DMS79 (cell line): Measurements from ENCODE around the gene SH3BP4.
A peak's percentile ranks its signal among the peaks of the same experiment; 100 is the strongest.
"Not testable (repeated sequence)": the region's sequence is repeated elsewhere in the genome, so short reads cannot be mapped to it uniquely, and the experiment has no call there.

ENCODE experiments used
- DNase-seq: peaks from one replicate; lab custom pipeline; 2025; lab: John Stamatoyannopoulos, UW

Gene SH3BP4

DNA sequence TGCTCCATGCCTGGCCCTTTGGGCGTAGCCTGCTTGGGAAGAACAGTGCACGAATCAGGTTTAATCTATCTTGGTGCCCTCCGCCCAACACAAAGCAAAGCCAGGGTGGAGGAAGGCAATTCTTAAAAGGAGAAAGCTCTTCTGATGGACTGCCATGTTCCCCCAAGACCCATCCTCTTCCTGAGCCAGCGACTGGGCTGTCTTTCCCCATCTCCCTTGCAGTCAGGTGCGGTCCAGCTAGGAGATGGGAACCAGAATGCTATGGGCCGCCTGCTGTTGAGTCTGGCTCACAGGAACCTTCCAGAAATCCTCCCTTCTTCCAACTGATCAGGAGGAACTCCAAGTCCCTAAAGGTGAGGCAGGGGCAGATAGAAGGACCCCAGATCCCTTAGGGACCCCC lies 105.0 kb downstream of the SH3BP4 start:
- DNase-seq = no peak

DNA sequence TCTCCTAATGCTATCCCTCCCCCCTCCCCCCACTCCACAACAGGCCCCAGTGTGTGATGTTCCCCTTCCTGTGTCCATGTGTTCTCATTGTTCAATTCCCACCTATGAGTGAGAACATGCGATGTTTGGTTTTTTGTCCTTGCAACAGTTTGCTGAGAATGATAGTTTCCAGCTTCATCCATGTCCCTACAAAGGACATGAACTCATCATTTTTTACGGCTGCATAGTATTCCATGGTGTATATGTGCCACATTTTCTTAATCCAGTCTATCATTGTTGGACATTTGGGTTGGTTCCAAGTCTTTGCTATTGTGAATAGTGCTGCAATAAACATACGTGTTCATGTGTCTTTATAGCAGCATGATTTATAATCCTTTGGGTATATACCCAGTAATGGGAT lies 105.8 kb downstream of the SH3BP4 start:
- DNase-seq = not testable (repeated sequence)

- no peak for DNase-seq
Observed at GRCh38 chr2:235059161-235059560, 107.3 kb downstream of the SH3BP4 start.

DNA sequence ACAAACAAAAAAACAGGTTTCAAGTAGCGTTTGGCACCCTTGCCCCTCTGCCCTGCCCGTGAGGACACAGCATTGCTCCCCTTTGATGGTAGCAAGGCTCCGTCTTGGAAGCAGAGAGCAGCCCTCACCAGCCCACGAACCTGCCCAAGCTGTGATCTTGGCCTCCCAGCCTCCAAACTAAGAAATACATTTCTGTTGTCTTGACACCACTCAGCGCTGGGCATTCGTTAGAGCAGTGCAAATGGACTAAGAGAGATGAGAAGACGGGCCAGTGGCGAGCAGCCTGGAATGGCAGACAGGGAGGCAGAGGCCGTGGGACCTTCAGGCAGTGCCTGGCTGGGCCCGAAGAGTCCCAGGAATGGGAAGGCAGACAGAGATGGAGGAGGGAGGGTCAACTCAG lies 109.8 kb downstream of the SH3BP4 start:
- no peak for DNase-seq

GRCh38 chr2:235063471-235063961 lies 111.7 kb downstream of the SH3BP4 start:
- no peak for DNase-seq

DNA sequence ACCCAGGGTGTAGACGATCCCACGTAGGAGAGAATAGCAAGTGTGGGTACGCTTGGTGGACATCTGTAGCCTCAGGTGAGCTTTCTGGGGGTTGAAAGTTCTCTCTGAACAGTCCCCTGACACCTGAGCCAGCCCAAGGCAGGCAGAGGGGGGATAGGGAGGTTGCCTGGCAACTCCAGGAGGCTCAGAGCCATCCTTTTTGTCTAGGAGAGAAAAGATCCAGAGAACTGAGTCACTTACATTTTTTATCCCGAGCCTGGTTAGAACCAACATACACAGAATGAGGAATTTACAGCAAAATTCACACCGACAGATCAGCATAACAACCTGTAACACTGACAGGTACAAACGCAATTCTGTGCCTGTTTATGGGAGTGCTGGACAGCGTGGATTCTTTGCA lies 113.2 kb downstream of the SH3BP4 start:
- DNase-seq = no peak

DNA sequence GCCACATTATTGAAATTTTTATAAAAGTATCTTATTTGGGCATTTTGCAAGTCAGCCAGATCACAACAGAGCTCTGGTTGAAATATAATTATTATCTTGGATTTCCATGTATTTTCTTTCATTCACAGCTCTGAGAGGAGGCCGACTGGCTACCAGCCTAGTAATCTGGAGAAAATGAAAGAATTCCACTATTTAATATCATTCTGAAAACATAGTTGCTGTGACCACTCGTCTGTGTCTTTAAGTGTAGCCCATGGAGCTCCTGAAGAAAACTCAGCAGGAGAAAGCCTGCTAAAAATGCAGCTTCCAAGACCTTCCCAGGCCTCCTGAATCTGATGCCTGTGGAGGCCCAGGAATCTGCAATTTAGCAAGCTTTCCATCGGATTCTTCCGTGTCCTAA lies 114.7 kb downstream of the SH3BP4 start:
- no peak for DNase-seq

DNA sequence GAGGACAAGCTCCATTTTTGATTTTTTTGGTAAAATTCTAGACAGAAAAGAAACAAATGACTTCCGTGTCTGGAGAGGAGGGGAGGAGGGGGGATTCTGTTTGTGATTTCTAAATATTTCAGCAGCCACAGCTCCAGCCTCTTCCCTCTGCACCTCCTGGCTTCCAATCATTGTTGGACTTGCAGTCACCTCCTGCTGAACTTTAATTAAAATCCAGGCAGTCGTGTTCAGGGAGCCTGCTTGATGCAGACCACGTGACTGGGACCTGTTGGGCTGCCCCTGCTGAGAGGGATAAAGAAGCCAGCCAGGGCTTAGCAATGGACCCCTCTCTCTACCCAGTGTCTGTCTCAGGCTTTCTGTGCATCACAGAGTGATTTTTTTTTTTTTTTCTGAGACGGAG lies 115.1 kb downstream of the SH3BP4 start:
- DNase-seq = no peak

DNA sequence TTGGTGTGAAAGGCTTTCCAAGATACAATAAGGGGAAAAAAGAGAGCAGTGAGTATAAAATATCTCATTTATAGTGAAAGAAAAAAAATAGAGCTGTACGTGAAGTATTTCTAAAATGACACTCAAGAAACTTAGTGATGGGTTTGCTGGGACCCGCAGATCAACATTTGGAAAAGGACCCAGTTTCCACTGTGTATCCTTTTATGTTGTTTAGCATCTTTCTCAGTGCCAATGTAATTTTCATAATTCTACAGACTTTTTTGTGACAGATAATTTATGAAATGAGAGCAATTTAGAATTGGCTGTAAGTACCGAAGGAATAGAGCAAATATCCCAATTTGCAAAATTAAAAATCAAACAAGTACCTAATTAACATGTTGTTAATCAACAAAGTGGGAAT lies 116.9 kb downstream of the SH3BP4 start:
- no peak for DNase-seq

DNA sequence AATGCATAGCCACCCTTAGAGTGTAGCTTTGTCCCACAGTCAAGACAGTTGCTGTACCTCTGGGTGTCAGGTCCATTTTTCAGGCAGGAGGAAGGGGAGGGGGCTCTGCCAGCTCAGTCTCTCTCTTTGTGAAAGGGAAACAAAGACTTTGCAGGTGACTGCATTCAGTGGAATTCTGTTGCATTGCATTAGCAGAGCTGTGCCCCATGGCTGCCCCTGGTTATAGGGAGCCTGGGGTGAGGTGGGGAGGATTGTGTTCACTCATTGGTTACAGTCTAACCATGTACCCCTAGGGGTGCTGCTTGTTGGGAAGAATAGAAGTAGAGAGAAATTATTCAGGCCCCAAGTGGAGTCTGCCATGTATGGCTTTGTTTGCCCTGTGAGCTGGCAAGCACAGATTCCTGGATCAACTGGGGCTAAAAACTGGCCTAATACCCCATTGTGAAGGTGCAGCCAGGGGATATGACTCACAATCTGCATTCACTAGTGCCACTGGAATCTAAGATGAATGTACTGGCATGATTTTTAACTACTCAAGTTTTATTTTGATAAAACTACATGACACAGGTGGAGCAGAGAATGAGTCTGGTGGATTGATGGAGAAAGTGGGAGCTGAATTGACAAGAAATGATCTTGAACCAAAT lies 118.4 kb downstream of the SH3BP4 start:
- DNase-seq = no peak

- peak; percentile 12 for DNase-seq
Observed at GRCh38 chr2:235073868-235074413, 122.1 kb downstream of the SH3BP4 start.

- DNase-seq = no peak
Observed at GRCh38 chr2:235077046-235077445, 125.2 kb downstream of the SH3BP4 start.

DNA sequence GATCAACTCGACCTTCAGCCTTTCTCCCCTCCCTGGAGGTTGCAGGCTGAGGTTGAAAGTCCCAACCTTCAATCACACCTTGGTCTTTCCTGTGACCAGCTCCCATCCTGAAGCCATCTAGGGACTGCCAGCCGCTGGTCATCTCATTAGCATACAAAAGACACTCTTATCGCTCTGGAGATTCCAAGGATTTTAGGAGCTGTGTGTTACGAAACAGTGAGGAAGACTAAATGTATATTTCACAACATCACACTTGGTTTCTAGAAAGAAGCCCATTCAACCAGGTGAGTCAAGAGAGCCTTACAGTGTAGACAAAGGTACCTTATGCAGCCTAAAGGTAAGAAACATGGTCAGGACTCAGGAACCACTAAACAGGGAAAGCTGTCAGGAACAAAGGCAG lies 126.4 kb downstream of the SH3BP4 start:
- DNase-seq = no peak

GRCh38 chr2:235078914-235079472 lies 127.2 kb downstream of the SH3BP4 start:
- DNase-seq = no peak

GRCh38 chr2:235080101-235080500 lies 128.3 kb downstream of the SH3BP4 start:
- DNase-seq = no peak

DNA sequence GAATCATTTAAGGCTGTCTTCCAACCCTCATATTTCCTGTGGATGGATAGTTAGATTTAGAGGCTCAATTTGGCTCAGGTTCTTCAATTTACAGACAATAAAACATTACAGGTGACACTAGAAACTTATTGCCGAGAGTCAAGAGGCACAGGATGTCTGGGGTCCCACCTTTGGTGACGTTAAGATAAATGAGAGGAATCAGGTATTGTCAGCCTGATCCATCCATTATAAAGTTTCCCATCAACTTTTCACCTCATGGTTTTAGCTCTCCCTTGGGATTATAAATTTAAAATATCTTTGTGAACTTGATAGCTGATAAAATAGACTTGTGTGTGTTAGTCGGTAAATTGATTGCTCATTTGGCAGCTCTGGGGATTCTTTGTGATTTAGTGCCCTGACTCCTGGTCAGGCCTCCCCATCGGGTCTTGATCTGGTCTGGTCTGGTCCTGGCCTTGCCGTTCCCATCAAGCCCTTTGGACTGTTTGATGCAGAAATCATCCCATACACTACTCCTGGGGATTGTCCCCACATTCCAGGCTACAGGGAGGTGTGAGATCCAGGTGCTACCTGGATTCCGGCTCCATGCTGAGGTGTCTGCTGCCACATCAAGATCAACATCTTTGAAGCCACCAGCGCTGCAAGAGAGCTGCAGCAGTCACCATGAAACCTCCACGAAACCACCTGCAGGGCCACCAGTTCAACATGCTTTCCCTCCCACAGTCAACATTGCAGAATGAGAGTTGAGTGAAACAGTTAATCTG lies 130.9 kb downstream of the SH3BP4 start:
- no peak for DNase-seq

DNA sequence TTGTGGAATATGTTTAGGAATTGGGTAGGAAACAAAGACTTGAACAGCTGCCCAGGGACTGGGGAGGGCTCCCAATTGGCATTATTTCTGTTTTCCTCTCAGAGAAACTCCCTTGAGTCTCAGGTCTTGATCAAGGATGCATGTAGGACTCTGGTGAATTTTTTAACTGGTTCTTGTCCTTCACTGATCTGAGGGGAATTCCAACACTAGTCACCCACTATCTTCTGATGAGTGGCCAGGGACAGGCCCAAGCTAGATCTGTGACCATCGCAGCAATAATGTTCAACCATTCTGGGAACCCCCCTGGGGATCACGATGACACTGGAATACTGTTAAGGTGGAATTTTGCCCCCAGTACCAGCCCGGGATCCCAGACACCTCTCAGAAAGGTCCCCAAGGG lies 132.0 kb downstream of the SH3BP4 start:
- no peak for DNase-seq

- DNase-seq = no peak
Observed at GRCh38 chr2:235084424-235084823, 132.6 kb downstream of the SH3BP4 start.

DNA sequence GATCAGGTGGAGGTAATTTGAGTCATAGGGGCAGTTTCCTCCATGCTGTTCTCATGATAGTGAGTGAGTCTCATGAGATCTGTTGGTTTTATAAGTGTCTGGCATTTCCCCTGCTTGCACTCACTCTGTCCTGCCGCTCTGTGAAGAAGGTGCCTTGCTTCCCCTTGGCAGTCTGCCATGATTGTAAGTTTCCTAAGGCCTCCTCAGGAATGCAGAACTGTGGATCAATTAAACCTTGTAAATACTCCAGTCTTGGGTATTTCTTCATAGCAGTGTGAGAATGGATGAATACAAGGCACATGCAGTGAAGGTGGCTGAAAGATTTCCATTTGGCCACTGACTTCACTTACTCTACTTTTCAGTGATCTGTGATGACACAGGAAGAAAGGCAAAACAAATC lies 133.7 kb downstream of the SH3BP4 start:
- DNase-seq = no peak

DNA sequence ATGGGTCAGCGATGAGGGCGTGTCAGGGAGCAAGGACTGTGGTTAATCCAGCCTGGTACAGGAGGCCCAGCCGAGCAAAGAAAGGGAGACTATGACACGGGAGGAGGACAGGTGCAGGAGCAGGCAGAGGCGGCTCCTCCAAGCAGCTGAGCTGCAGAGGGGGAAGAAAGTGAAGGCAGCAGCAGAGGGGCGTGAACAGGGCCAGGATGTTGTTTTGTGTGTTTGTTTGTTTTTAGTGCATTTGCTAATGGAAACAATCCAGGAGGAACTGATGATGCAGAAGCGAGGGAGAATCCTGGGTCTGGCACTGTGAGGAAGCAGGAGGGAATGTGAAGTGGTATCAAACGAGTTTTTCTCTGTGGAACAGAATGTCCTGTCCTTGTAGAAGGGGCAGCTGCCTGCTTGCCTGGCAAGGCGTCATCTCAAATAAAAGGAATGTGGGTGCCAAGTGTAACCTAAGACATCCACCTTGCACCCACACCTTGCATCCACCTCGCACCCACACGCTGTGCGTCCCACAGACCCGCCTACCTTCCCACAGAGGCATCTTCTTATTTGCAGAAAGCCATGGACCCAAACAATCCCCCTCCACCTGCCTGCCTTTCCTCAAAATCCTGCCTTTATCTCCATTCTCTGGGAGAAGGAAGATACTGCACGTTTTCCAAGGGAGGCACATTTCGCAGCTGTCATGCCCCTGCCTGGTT lies 134.8 kb downstream of the SH3BP4 start:
- no peak for DNase-seq

GRCh38 chr2:235087832-235088495 lies 136.1 kb downstream of the SH3BP4 start:
- DNase-seq = no peak

GRCh38 chr2:235088496-235088921 lies 136.7 kb downstream of the SH3BP4 start:
- DNase-seq = no peak
